ENCODE measurements around the gene DPEP1.

DNA sequence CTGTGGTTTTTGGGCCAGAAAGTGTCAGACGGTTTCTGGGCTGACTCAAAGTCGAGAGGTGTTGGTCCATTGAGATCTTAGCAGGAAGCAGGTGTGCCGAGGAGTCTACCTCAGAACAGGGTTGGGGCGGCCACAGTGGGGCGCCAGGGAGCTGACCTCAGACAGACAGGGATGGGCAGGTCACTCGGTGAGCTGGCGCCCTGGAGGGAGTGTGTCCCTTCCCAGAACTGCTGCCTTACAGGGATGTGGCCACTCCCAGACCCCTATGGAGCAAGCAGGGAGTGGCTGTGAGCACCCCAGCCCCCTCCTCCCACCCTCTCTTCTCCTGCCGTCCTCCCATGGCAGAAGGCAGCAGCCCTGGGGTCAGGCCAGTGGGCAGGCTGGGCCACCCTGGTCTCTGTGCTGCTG is 14.0 kb upstream of the DPEP1 start:
- TF ChIP-seq EZH2 (IDR thresholded peaks at IDR 0.05; ENCODE audit: low read depth, unreplicated experiment) (no peak), POLR2AphosphoS5 (IDR thresholded peaks at IDR 0.05; ENCODE audit: low read depth) (no peak), CREB1 (CRISPR knock-in tag; IDR thresholded peaks at IDR 0.05; ENCODE audit: low read depth) (no peak), EZH2phosphoT487 (IDR thresholded peaks at IDR 0.05; ENCODE audit: unreplicated experiment) (no peak), STAT1 (IDR thresholded peaks at IDR 0.05; ENCODE audit: unreplicated experiment) (no peak), JUNB (IDR thresholded peaks at IDR 0.05; ENCODE audit: unreplicated experiment) (no peak)
- TF ChIP-seq, protein P1, sequence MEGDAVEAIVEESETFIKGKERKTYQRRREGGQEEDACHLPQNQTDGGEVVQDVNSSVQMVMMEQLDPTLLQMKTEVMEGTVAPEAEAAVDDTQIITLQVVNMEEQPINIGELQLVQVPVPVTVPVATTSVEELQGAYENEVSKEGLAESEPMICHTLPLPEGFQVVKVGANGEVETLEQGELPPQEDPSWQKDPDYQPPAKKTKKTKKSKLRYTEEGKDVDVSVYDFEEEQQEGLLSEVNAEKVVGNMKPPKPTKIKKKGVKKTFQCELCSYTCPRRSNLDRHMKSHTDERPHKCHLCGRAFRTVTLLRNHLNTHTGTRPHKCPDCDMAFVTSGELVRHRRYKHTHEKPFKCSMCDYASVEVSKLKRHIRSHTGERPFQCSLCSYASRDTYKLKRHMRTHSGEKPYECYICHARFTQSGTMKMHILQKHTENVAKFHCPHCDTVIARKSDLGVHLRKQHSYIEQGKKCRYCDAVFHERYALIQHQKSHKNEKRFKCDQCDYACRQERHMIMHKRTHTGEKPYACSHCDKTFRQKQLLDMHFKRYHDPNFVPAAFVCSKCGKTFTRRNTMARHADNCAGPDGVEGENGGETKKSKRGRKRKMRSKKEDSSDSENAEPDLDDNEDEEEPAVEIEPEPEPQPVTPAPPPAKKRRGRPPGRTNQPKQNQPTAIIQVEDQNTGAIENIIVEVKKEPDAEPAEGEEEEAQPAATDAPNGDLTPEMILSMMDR (conservative IDR thresholded peaks at IDR 0.05; ENCODE audit: low read depth in 2 of 2), result peak; percentile 64 to 89
- TF ChIP-seq, protein P2, sequence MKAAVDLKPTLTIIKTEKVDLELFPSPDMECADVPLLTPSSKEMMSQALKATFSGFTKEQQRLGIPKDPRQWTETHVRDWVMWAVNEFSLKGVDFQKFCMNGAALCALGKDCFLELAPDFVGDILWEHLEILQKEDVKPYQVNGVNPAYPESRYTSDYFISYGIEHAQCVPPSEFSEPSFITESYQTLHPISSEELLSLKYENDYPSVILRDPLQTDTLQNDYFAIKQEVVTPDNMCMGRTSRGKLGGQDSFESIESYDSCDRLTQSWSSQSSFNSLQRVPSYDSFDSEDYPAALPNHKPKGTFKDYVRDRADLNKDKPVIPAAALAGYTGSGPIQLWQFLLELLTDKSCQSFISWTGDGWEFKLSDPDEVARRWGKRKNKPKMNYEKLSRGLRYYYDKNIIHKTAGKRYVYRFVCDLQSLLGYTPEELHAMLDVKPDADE (IDR thresholded peaks at IDR 0.05), result no peak
- TF ChIP-seq, protein P3, sequence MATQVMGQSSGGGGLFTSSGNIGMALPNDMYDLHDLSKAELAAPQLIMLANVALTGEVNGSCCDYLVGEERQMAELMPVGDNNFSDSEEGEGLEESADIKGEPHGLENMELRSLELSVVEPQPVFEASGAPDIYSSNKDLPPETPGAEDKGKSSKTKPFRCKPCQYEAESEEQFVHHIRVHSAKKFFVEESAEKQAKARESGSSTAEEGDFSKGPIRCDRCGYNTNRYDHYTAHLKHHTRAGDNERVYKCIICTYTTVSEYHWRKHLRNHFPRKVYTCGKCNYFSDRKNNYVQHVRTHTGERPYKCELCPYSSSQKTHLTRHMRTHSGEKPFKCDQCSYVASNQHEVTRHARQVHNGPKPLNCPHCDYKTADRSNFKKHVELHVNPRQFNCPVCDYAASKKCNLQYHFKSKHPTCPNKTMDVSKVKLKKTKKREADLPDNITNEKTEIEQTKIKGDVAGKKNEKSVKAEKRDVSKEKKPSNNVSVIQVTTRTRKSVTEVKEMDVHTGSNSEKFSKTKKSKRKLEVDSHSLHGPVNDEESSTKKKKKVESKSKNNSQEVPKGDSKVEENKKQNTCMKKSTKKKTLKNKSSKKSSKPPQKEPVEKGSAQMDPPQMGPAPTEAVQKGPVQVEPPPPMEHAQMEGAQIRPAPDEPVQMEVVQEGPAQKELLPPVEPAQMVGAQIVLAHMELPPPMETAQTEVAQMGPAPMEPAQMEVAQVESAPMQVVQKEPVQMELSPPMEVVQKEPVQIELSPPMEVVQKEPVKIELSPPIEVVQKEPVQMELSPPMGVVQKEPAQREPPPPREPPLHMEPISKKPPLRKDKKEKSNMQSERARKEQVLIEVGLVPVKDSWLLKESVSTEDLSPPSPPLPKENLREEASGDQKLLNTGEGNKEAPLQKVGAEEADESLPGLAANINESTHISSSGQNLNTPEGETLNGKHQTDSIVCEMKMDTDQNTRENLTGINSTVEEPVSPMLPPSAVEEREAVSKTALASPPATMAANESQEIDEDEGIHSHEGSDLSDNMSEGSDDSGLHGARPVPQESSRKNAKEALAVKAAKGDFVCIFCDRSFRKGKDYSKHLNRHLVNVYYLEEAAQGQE (IDR thresholded peaks at IDR 0.05; ENCODE audit: unreplicated experiment), result no peak

All from GM23338 (cell line).